Upper lobe of left lung (tissue), 6 donors: ENCODE results near the gene LMCD1. TPM values are rescaled to one million over a fixed set of nuclear protein-coding genes. Genes with fewer than 3 reads are reported as not detected.
A peak's percentile ranks its signal among the peaks of the same experiment; 100 is the strongest.
"Not testable (repeated sequence)": the region's sequence is repeated elsewhere in the genome, so short reads cannot be mapped to it uniquely, and the experiment has no call there.

Experiments used
- ATAC-seq, 2 donors: fragments of 200-7000 bp; cut with Tn5 transposase; one replicate each; pipeline ENCODE4 v1.9.1; 2022; ENCODE audit warnings: mild to moderate bottlenecking in 2 of 2, moderate library complexity in 2 of 2; ENCODE audit not compliant: low FRiP score in 2 of 2
- DNase-seq, 2 donors: peaks; one replicate each; pipeline ENCODE4 v3.0.0-alpha.2; 2019 to 2020
- H3K27ac ChIP-seq, 4 donors: fragments of 200-600 bp; sonication (generic); one replicate each; pipeline ENCODE4 v1.5.1; 2016 to 2019
- H3K27me3 ChIP-seq, 4 donors: fragments of 200-600 bp; sonication (generic); one replicate each; pipeline ENCODE4 v1.5.1; 2017 to 2019
- H3K36me3 ChIP-seq, 4 donors: fragments of 200-600 bp; sonication (generic); one replicate each; pipeline ENCODE4 v1.5.1; 2016 to 2019
- H3K4me1 ChIP-seq, 4 donors: fragments of 200-600 bp; sonication (generic); one replicate each; pipeline ENCODE4 v1.5.1; 2018 to 2019
- H3K4me3 ChIP-seq, 4 donors: fragments of 200-600 bp; sonication (generic); one replicate each; pipeline ENCODE4 v1.5.1; 2017 to 2019; ENCODE audit warnings: mild to moderate bottlenecking in 2 of 4, moderate library complexity in 1 of 4
- H3K9me3 ChIP-seq, 4 donors: fragments of 200-600 bp; sonication (generic); one replicate each; pipeline ENCODE4 v1.5.1; 2018 to 2019
- EP300 ChIP-seq, 4 donors: sonication (generic); formaldehyde crosslinking; IDR thresholded peaks; one replicate each; pipeline ENCODE4 v1.5.1; 2017; ENCODE audit warnings: antibody characterized with exemption in 4 of 4, control low read depth in 2 of 4
- POLR2A ChIP-seq, 4 donors: fragments of 450-650 bp; IDR thresholded peaks; one replicate each; pipeline ENCODE4 v1.5.1; 2016 to 2017; ENCODE audit warnings: antibody characterized with exemption in 4 of 4, mild to moderate bottlenecking in 2 of 4
- POLR2AphosphoS5 ChIP-seq, 2 donors: sonication (generic); formaldehyde crosslinking; IDR thresholded peaks; one replicate each; pipeline ENCODE4 v1.5.1; 2017; ENCODE audit warnings: antibody characterized with exemption in 2 of 2
- WGBS, 2 donors: methylation state at CpG; one replicate each; pipeline ENCODE4 v1.1.5; 2017 to 2018; 5-methylcytosine and 5-hydroxymethylcytosine counted together
- total RNA-seq, 6 donors: library from RNA; depleted of rRNA in 4 of 6; stranded (reverse); fragments of >200 nt in 4 of 6; gene quantifications; one replicate each; pipeline versions ENCODE4 v1.1.0 to v1.2.1, GENCODE V29; 2016 to 2021
- TF ChIP-seq, protein P1 (sequence below), 6 experiments: fragments of 450-650 bp in 4 of 6; fragments of 200-600 bp in 2 of 6; sonication (generic) in 2 of 6; IDR thresholded peaks; one replicate each; pipeline ENCODE4 v1.5.1; 2016 to 2019; ENCODE audit warnings: antibody characterized with exemption in 6 of 6
- donor health status: DM: no; HTN: no; CAD: no; lungs with moderate emphysema.
- donor health status: DM: no; HTN: yes; CAD: no; lungs with severe emphysema.

LMCD1 gene
- total RNA-seq, 6 donors from 2014 or later, result 47.4 to 269 (median 118) TPM

DNA sequence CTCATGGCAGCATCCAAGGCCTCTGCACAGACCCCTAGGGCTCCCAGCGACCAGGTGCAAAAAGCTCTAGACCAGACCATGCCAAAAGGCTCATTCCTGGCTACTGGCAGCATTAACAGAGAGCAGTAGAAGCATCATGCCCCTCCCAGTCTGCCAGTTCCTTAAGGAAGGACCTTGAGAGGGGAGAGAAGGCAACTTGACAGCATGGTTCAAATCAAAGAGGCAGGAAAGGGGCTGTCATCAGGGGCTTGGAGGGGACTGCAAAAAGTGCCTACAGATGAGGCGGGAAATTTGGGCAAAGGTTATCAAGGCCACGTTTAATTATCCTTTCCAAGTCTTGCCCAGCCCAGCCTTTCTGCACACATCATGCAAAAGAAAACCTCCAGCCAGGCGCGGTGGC is 78.3 kb downstream of the LMCD1 start:
- DNase-seq, result no peak
- TF ChIP-seq POLR2A (IDR thresholded peaks at IDR 0.05) (no peak), POLR2AphosphoS5 (IDR thresholded peaks at IDR 0.05) (no peak), EP300 (IDR thresholded peaks at IDR 0.05) (no peak)
- TF ChIP-seq, protein P1, sequence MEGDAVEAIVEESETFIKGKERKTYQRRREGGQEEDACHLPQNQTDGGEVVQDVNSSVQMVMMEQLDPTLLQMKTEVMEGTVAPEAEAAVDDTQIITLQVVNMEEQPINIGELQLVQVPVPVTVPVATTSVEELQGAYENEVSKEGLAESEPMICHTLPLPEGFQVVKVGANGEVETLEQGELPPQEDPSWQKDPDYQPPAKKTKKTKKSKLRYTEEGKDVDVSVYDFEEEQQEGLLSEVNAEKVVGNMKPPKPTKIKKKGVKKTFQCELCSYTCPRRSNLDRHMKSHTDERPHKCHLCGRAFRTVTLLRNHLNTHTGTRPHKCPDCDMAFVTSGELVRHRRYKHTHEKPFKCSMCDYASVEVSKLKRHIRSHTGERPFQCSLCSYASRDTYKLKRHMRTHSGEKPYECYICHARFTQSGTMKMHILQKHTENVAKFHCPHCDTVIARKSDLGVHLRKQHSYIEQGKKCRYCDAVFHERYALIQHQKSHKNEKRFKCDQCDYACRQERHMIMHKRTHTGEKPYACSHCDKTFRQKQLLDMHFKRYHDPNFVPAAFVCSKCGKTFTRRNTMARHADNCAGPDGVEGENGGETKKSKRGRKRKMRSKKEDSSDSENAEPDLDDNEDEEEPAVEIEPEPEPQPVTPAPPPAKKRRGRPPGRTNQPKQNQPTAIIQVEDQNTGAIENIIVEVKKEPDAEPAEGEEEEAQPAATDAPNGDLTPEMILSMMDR (IDR thresholded peaks at IDR 0.05), result no peak
- peaks cover 7 to 12% (median 9%) of the 10 kb centered on the region in 4 donors for H3K4me1 ChIP-seq
- H3K9me3 ChIP-seq, result no peaks in the 10 kb centered on the region
- ATAC-seq, result no peak
- WGBS, 2 donors, result 81 to 88% methylated on average over 5 of the region's 5 CpGs
- H3K27me3 ChIP-seq, result no peaks in the 10 kb centered on the region
- H3K27ac ChIP-seq, result peak overlapping the region in 1 of 4 donors; percentile 31
- H3K36me3 ChIP-seq, result peaks cover 0 to 16% (median 0%) of the 10 kb centered on the region in 4 donors
- H3K4me3 ChIP-seq, result no peak overlapping the region

DNA sequence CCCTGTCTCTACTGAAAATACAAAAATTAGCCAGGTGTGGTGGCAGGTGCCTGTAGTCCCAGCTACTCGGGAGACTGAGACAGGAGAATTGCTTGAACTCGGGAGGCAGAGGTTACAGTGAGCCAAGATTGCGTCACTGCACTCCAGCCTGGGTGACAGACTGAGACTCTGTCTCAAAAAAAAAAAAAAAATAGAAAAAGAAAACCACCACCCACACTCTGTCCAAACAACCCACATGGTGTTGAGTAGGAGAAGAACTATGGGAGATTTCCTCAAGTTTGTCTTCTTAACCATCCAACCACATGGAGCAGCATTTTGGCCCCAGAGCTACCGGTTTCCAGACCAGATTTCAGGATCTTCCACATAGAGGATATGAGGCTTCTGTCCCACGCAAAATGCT is 78.8 kb downstream of the LMCD1 start:
- ATAC-seq, result peak in 1 of 2 donors; percentile 5
- H3K36me3 ChIP-seq, result peaks cover 0 to 11% (median 0%) of the 10 kb centered on the region in 4 donors
- peaks cover 7 to 12% (median 9%) of the 10 kb centered on the region in 4 donors for H3K4me1 ChIP-seq
- H3K9me3 ChIP-seq, DNase-seq, H3K4me3 ChIP-seq, H3K27me3 ChIP-seq: not testable (repeated sequence)
- peak overlapping the region in 2 of 4 donors; percentile 31 to 36 for H3K27ac ChIP-seq
- WGBS, 2 donors, result 51 to 67% methylated on average over 5 of the region's 5 CpGs

DNA sequence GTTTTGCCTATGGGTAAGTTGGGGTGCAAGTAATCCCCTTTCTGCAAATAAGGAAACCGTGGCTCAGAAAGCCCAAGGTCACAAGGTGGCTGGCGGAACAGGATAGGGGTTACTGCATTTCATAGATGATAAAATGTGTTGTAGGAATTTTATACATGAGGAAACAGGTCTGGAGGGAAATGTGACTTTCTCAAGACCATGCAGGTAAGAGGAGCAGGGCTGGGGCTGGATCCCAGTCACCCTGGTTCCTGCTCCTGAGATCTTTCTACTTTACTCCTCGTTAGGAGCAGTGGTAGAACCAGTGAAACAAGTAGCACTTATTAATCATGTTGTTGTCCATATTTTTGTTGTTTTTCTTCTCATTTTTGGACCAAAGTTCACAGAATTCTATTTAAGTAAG is 79.8 kb downstream of the LMCD1 start:
- TF ChIP-seq, protein P1 (IDR thresholded peaks at IDR 0.05), result no peak
- TF ChIP-seq POLR2AphosphoS5 (IDR thresholded peaks at IDR 0.05), result no peak
- TF ChIP-seq EP300 (IDR thresholded peaks at IDR 0.05), result no peak
- TF ChIP-seq POLR2A (IDR thresholded peaks at IDR 0.05), result no peak
- Histone ChIP-seq H3K36me3 (peaks cover 0 to 4% (median 0%) of the 10 kb centered on the region in 4 donors), H3K9me3 (no peaks in the 10 kb centered on the region), H3K27me3 (no peaks in the 10 kb centered on the region), H3K4me1 (peaks cover 5 to 12% (median 9%) of the 10 kb centered on the region in 4 donors), H3K27ac (peak overlapping the region in 3 of 4 donors; percentile 31 to 50 (median 36)), H3K4me3 (no peak overlapping the region)
- 80 to 83% methylated on average over 3 of the region's 3 CpGs for WGBS, 2 donors
- no peak for DNase-seq
- no peak for ATAC-seq

DNA sequence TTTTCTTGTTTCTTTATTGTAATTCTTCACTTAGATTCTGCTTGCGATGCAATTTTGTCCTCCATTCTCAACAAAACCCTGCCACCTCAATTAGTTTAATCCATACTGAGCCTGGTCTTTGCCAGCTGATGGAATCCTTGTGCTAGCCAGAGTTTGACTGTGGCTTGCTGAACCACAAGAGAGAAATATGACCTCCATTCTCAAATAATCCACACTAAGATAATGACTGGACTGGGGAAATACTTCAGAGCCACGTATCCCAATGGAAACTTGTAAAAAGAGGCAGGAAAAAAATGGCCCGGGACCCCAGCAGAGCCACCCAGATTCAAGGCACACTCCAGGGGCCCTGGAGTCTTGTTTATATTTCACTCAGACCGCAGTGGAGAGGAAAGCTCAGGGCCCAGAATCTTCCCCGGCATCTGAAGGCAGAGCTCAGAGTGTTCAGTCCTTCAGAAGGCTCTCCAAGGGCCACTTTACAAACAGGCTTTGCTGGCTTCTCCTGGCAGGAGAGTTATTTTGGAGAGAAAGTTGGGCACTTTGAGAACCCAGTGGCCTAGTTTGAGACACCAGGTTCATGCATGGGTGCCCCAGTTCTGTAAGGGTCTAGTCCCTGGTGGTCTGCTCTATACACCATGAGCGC is 80.3 kb downstream of the LMCD1 start:
- peak overlapping the region in 2 of 4 donors; percentile 46 to 50 for H3K27ac ChIP-seq
- TF ChIP-seq POLR2A (IDR thresholded peaks at IDR 0.05), result no peak
- TF ChIP-seq, protein P1 (IDR thresholded peaks at IDR 0.05), result no peak
- no peak for TF ChIP-seq POLR2AphosphoS5 (IDR thresholded peaks at IDR 0.05)
- no peak for TF ChIP-seq EP300 (IDR thresholded peaks at IDR 0.05)
- no peaks in the 10 kb centered on the region for H3K27me3 ChIP-seq
- no peak overlapping the region for H3K4me3 ChIP-seq
- no peaks in the 10 kb centered on the region for H3K9me3 ChIP-seq
- H3K4me1 ChIP-seq, result peaks cover 5 to 12% (median 9%) of the 10 kb centered on the region in 4 donors
- no peaks in the 10 kb centered on the region for H3K36me3 ChIP-seq
- DNase-seq (peak in 1 of 2 donors; percentile 76), ATAC-seq (peak in 1 of 2 donors; percentile 62)
- 75 to 78% methylated on average over 6 of the region's 6 CpGs for WGBS, 2 donors

DNA sequence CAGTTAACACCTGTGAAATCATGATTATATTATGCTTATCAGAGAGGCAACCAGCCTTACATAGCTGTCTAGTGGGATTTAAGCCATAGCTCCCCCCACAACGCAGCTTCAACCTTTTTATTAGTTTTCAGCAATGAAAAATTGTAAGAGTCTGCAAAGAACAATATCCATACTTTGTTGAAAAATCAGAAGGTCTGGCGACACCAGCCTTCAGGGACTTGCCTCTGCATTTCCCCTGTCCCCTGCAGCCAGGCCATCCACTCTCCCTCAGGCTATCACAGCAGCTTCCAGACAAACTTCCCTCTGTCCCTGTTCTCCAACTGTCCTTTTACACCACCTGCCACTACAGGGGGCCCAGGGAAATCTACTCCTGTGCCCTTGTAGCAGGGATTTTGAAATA is 83.0 kb downstream of the LMCD1 start:
- ATAC-seq (no peak), DNase-seq (no peak)

More for the DNA sequence above, 83.0 kb downstream of the LMCD1 start:
- Histone ChIP-seq H3K36me3 (no peaks in the 10 kb centered on the region), H3K27me3 (no peaks in the 10 kb centered on the region), H3K9me3 (no peaks in the 10 kb centered on the region), H3K27ac (no peak overlapping the region), H3K4me1 (peaks cover 5 to 12% (median 9%) of the 10 kb centered on the region in 4 donors), H3K4me3 (no peak overlapping the region)
- TF ChIP-seq POLR2AphosphoS5 (IDR thresholded peaks at IDR 0.05) (no peak), EP300 (IDR thresholded peaks at IDR 0.05) (no peak), POLR2A (IDR thresholded peaks at IDR 0.05) (no peak)
- TF ChIP-seq, protein P1 (IDR thresholded peaks at IDR 0.05), result no peak
- WGBS, 2 donors, result 93 to 97% methylated on average over 2 of the region's 2 CpGs
